Caco-2 (cell line): Measurements from ENCODE around the gene PSMD8. TPM values are rescaled to one million over a fixed set of nuclear protein-coding genes. Genes with fewer than 3 reads are reported as not detected.

Experiments used
- BruUV-seq: library from RNA; stranded (reverse); fragments of 400-500 nt; replicated peaks from 2 replicates; lab custom pipeline; 2021; lab: Mats Ljungman, UMichigan
- CTCF ChIA-PET: fragments of 300-600 bp; sonication (Branson Sonifier 250); formaldehyde crosslinking; loops from one replicate; lab custom pipeline; 2022; ENCODE audit warnings: antibody characterized with exemption; lab: Charles Lee
- POLR2A ChIA-PET: fragments of 300-600 bp; sonication (Branson Sonifier 250); formaldehyde crosslinking; loops from one replicate; lab custom pipeline; 2022; ENCODE audit warnings: antibody characterized with exemption; lab: Charles Lee
- DNase-seq, 2 experiments: peaks; one replicate each; pipeline versions ENCODE4 v3.0.0 to v3.0.0-alpha.2; 2020 to 2022
- H3K27me3 ChIP-seq: replicated peaks from 2 replicates; pipeline ENCODE4 v1.6.0; 2011; ENCODE audit warnings: low read length; ENCODE audit not compliant: control insufficient read depth, insufficient read depth
- H3K36me3 ChIP-seq: 2 replicates; pipeline ENCODE4 v1.5.1; 2011; ENCODE audit warnings: low read length; ENCODE audit not compliant: control insufficient read depth, insufficient read depth
- H3K4me1 ChIP-seq: fragments of 250-450 bp; sonication (Bioruptor Pico); 2 replicates; pipeline ENCODE4 v1.5.1; 2020; ENCODE audit warnings: mild to moderate bottlenecking
- H3K4me3 ChIP-seq: 2 replicates; pipeline ENCODE4 v1.5.1; 2011; ENCODE audit warnings: low read depth, mild to moderate bottlenecking, control low read depth, low read length
- H3K9me3 ChIP-seq: fragments of 250-450 bp; sonication (Bioruptor Pico); 2 replicates; pipeline ENCODE4 v1.5.1; 2020; ENCODE audit warnings: mild to moderate bottlenecking, moderate library complexity
- H3K27ac Mint-ChIP-seq: one replicate; pipeline ENCODE4 v1.8.0; 2022; ENCODE audit warnings: mixed read lengths; ENCODE audit not compliant: unreplicated experiment
- H3K27me3 Mint-ChIP-seq: one replicate; pipeline ENCODE4 v1.8.0; 2022; ENCODE audit warnings: mixed read lengths; ENCODE audit not compliant: insufficient read depth, unreplicated experiment
- H3K36me3 Mint-ChIP-seq: one replicate; pipeline ENCODE4 v1.8.0; 2022; ENCODE audit warnings: mild to moderate bottlenecking, mixed read lengths; ENCODE audit not compliant: insufficient read depth, unreplicated experiment
- H3K4me1 Mint-ChIP-seq: one replicate; pipeline ENCODE4 v1.8.0; 2022; ENCODE audit warnings: low read depth, mixed read lengths; ENCODE audit not compliant: unreplicated experiment
- H3K4me3 Mint-ChIP-seq: one replicate; pipeline ENCODE4 v1.8.0; 2022; ENCODE audit warnings: mild to moderate bottlenecking, moderate library complexity, mixed read lengths; ENCODE audit not compliant: unreplicated experiment
- H3K9me3 Mint-ChIP-seq: one replicate; pipeline ENCODE4 v1.8.0; 2022; ENCODE audit warnings: mixed read lengths; ENCODE audit not compliant: unreplicated experiment
- CTCF ChIP-seq, 2 experiments: fragments of 200-600 bp in 1 of 2; IDR thresholded peaks; 1 replicate in 1 of 2; 2 replicates in 1 of 2; pipeline versions ENCODE4 v1.5.1 to v1.8.0; 2011 to 2022; ENCODE audit warnings: antibody characterized with exemption in 1 of 2, control low read depth in 1 of 2, inconsistent platforms in 1 of 2, low read depth in 1 of 2, low read length in 1 of 2, mild to moderate bottlenecking in 1 of 2, moderate library complexity in 1 of 2; ENCODE audit not compliant: insufficient read depth in 1 of 2, severe bottlenecking in 1 of 2, unreplicated experiment in 1 of 2
- intact Hi-C: fragments of 100-400 bp; cut with micrococcal nuclease; formaldehyde crosslinking; loops from one replicate; pipeline ENCODE4 v1.10.0; 2022; ENCODE audit not compliant: unreplicated experiment
- total RNA-seq: library from RNA; stranded (reverse); gene quantifications from 2 replicates; pipeline ENCODE4 v1.2.3, GENCODE V29; 2022

Gene PSMD8
- total RNA-seq, 1 experiment from 2014 or later: 264 TPM

- ChIA-PET POLR2A (no interaction called here), CTCF (no interaction called here)
- Histone ChIP-seq H3K27me3 (no peaks in the 10 kb centered on the region), H3K4me1 (no peaks in the 10 kb centered on the region), H3K36me3 (peaks cover 9% of the 10 kb centered on the region), H3K4me3 (no peak overlapping the region), H3K9me3 (no peaks in the 10 kb centered on the region)
- H3K27me3 Mint-ChIP-seq: no peaks in the 10 kb centered on the region
- no peak overlapping the region for H3K27ac Mint-ChIP-seq
- intact Hi-C loops: no loop called here
- no peaks in the 10 kb centered on the region for H3K9me3 Mint-ChIP-seq
- BruUV-seq: no TSS peak
- peaks cover 77% of the 10 kb centered on the region for H3K36me3 Mint-ChIP-seq
- H3K4me3 Mint-ChIP-seq: no peak overlapping the region
- TF ChIP-seq CTCF (IDR thresholded peaks at IDR 0.05; ENCODE audit: insufficient read depth in 1 of 2, low read depth in 1 of 2, low read length in 1 of 2, severe bottlenecking in 1 of 2, unreplicated experiment in 1 of 2): no peak
- H3K4me1 Mint-ChIP-seq: no peaks in the 10 kb centered on the region
- DNase-seq: no peak
Observed at GRCh38 chr19:38381138-38381537, 6.8 kb downstream of the PSMD8 start.

- Histone ChIP-seq H3K4me3 (no peak overlapping the region), H3K4me1 (peaks cover 12% of the 10 kb centered on the region; the same call in 1 of the 2 replicates), H3K27me3 (no peaks in the 10 kb centered on the region), H3K9me3 (no peaks in the 10 kb centered on the region), H3K36me3 (peaks cover 9% of the 10 kb centered on the region)
- intact Hi-C loops: no loop called here
- peak in 1 of 2 experiments; percentile 63 for DNase-seq
- BruUV-seq: TSS peak; percentile 53
- ChIA-PET CTCF (no interaction called here), POLR2A (no interaction called here)
- peak overlapping the region; percentile 64 for H3K27ac Mint-ChIP-seq
- no peaks in the 10 kb centered on the region for H3K27me3 Mint-ChIP-seq
- H3K36me3 Mint-ChIP-seq: peaks cover 81% of the 10 kb centered on the region
- H3K4me1 Mint-ChIP-seq: peaks cover 6% of the 10 kb centered on the region
- no peak overlapping the region for H3K4me3 Mint-ChIP-seq
- H3K9me3 Mint-ChIP-seq: no peaks in the 10 kb centered on the region
- no peak for TF ChIP-seq CTCF (IDR thresholded peaks at IDR 0.05; ENCODE audit: insufficient read depth in 1 of 2, low read depth in 1 of 2, low read length in 1 of 2, severe bottlenecking in 1 of 2, unreplicated experiment in 1 of 2)
Observed at GRCh38 chr19:38383184-38383583, 8.8 kb downstream of the PSMD8 start.

- ChIA-PET POLR2A (interaction anchor here (1.5 kb wide), 1 partner anchor 9 kb away, joined by 4 read pairs; the partner anchor contains the start of gene PSMD8), CTCF (interaction anchor here (0.6 to 1.2 kb wide), 2 partner anchors 10 to 19 kb away, joined by 3 to 7 read pairs; partner anchors contain the start of gene FAM98C)
- no peak overlapping the region for H3K27ac Mint-ChIP-seq
- BruUV-seq: no TSS peak
- peaks cover 13% of the 10 kb centered on the region; the same call in 1 of the 2 replicates for H3K4me1 ChIP-seq
- no peaks in the 10 kb centered on the region for H3K9me3 Mint-ChIP-seq
- DNase-seq: no peak
- H3K9me3 ChIP-seq: no peaks in the 10 kb centered on the region
- H3K4me3 Mint-ChIP-seq: no peak overlapping the region
- intact Hi-C loops: no loop called here
- no peak overlapping the region for H3K4me3 ChIP-seq
- peaks cover 9% of the 10 kb centered on the region for H3K36me3 ChIP-seq
- TF ChIP-seq CTCF (IDR thresholded peaks at IDR 0.05; ENCODE audit: insufficient read depth in 1 of 2, low read depth in 1 of 2, low read length in 1 of 2, severe bottlenecking in 1 of 2, unreplicated experiment in 1 of 2): no peak
- H3K27me3 Mint-ChIP-seq: no peaks in the 10 kb centered on the region
- peaks cover 77% of the 10 kb centered on the region for H3K36me3 Mint-ChIP-seq
- no peaks in the 10 kb centered on the region for H3K27me3 ChIP-seq
- H3K4me1 Mint-ChIP-seq: peaks cover 6% of the 10 kb centered on the region
Observed at GRCh38 chr19:38383743-38384142, 9.4 kb downstream of the PSMD8 start.
